AG20443 (cell line): ENCODE measurements around the gene CAPNS1.
"Not testable (repeated sequence)": the region's sequence is repeated elsewhere in the genome, so short reads cannot be mapped to it uniquely, and the experiment has no call there.

Source experiments
- DNase-seq: peaks from one replicate; pipeline ENCODE4 v3.0.0; 2012; ENCODE audit warnings: low spot score, mixed read lengths

Gene CAPNS1

GRCh38 chr19:36151144-36152018, 11.5 kb downstream of the CAPNS1 start:
- DNase-seq, result peak; percentile 72

DNA sequence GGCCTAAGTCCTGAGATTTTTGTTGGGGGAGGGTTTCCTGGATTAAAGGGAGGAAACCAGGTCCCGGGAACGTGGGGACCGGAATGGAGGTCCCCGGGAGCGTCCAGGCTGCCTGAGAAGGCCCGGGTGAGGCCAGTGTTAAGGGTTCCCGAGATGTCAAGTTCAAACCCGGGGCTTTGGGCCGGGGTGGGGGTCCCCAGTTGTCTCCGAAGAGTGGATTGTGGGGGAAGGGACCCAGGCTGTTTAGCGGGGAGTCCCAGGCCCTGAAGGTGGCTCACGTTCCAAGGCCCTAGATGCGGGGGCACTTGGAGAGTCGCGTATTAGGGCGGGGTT, 12.1 kb downstream of the CAPNS1 start:
- peak; percentile 48 for DNase-seq

GRCh38 chr19:36152352-36153091, 12.7 kb downstream of the CAPNS1 start, which contains the start of gene COX7A1:
TSS of gene COX7A1 (minus strand) at chr19:36152447. CDS start at chr19:36152407, 40 bp downstream.
- peak; percentile 82 for DNase-seq

DNA sequence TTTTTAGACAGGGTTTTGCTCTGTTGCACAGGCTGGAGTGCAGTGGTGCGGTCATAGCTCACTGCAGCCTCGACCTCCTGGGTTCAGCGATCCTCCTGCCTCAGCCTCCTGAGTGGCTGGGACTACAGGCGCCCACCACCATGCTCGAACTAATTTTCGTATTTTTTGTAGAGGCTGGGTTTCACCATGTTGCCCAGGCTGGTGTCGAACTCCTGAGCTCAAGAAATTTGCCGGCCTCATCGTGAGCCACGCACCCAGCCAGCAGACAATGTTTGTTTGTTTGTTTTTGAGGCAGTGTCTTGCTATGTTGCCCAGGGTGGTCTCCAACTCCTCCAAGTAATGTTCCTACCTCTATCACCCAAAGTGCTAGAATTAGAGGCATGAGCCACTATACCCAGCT, 13.3 kb downstream of the CAPNS1 start:
- DNase-seq, result no peak

- DNase-seq, result no peak
Observed at GRCh38 chr19:36160821-36161596, 21.1 kb downstream of the CAPNS1 start.

GRCh38 chr19:36163813-36164212, 23.9 kb downstream of the CAPNS1 start:
- DNase-seq, result no peak

- DNase-seq, result no peak
Observed at GRCh38 chr19:36169084-36169760, 29.4 kb downstream of the CAPNS1 start.

GRCh38 chr19:36172852-36173251, 33.0 kb downstream of the CAPNS1 start:
- DNase-seq, result no peak

DNA sequence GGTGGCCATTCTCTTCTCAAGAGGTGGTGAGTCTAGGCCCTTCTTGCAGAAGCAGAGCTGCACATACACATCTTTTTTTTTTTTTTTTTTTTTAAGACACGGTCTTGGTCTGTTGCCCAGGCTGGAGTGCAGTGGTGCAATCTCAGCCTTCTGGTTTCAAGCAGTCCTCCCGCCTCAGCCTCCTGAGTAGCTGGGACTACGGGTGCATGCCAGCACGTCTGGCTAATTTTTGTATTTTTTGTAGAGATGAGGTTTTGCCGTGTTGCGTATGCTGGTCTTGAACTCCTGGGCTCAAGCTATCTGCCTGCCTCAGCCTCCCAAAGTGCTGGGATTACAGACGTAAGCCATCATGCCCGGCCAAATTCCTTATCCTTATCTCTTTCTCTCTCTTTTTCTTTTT, 34.0 kb downstream of the CAPNS1 start:
- not testable (repeated sequence) for DNase-seq

GRCh38 chr19:36179077-36179476, 39.2 kb downstream of the CAPNS1 start:
- not testable (repeated sequence) for DNase-seq

GRCh38 chr19:36182612-36183244, 42.9 kb downstream of the CAPNS1 start:
- no peak for DNase-seq

- DNase-seq, result no peak
Observed at GRCh38 chr19:36183245-36183628, 43.4 kb downstream of the CAPNS1 start.

- DNase-seq, result not testable (repeated sequence)
Observed at GRCh38 chr19:36186722-36187121, 46.9 kb downstream of the CAPNS1 start.

- DNase-seq, result no peak
Observed at GRCh38 chr19:36196249-36196648, 56.4 kb downstream of the CAPNS1 start.

DNA sequence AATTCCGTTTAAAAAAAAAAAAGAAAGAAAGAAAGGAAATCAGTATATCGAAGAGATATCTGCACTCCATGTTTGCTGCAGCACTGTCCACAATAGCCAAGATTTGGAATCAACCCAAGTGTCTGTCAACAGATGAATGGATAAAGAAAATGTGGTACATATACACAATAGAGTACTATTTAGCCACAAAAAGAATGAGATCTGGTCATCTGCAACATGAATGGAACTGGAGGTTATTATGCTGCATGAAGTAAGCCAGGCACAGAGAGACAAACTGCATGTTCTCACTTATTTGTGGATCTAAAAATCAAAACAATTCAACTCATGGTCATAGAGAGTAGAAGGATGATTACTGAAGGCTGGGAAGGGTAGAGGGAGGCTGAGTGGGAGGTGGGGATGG, 58.3 kb downstream of the CAPNS1 start:
- no peak for DNase-seq
